Ascending aorta (tissue), 2 donors: ENCODE results near the gene FRMD4B. TPM values are rescaled to one million over a fixed set of nuclear protein-coding genes. Genes with fewer than 3 reads are reported as not detected.

Experiments
- DNase-seq, 2 donors: peaks; one replicate each; pipeline ENCODE4 v3.0.0-alpha.2; 2019; ENCODE audit warnings: low spot score in 2 of 2
- H3K27ac ChIP-seq, 2 donors: fragments of 200-600 bp; sonication (generic); one replicate each; pipeline ENCODE4 v1.5.1; 2016 to 2017; ENCODE audit warnings: mild to moderate bottlenecking in 1 of 2
- H3K27me3 ChIP-seq: fragments of 200-600 bp; sonication (generic); one replicate; pipeline ENCODE4 v1.5.1; 2017
- H3K36me3 ChIP-seq, 2 donors: fragments of 200-600 bp; sonication (generic); one replicate each; pipeline ENCODE4 v1.5.1; 2016
- H3K4me1 ChIP-seq, 2 donors: fragments of 200-600 bp; sonication (generic); one replicate each; pipeline ENCODE4 v1.5.1; 2016 to 2017; ENCODE audit warnings: mild to moderate bottlenecking in 1 of 2
- H3K4me3 ChIP-seq, 2 donors: fragments of 200-600 bp; sonication (generic); one replicate each; pipeline ENCODE4 v1.5.1; 2016 to 2017; ENCODE audit warnings: mild to moderate bottlenecking in 1 of 2
- H3K9me3 ChIP-seq, 2 donors: fragments of 200-600 bp; sonication (generic); one replicate each; pipeline ENCODE4 v1.5.1; 2016
- CTCF ChIP-seq, 3 experiments: fragments of 200-600 bp in 2 of 3; fragments of 450-650 bp in 1 of 3; sonication (generic) in 2 of 3; IDR thresholded peaks; one replicate each; pipeline ENCODE4 v1.5.1; 2016 to 2019; ENCODE audit warnings: antibody characterized with exemption in 3 of 3, mild to moderate bottlenecking in 1 of 3, moderate library complexity in 1 of 3
- intact Hi-C: fragments of 100-400 bp; cut with DNase I; formaldehyde crosslinking; loops from one replicate; pipeline ENCODE4 v1.15.1; 2023
- total RNA-seq: library from RNA; depleted of rRNA; stranded (reverse); fragments of >200 nt; gene quantifications from one replicate; pipeline ENCODE4 v1.1.0, GENCODE V29; 2016

FRMD4B gene
- total RNA-seq, 1 donor from 2014 or later = 13.5 TPM

GRCh38 chr3:69322158-69322509 is 63.8 kb downstream of the FRMD4B start:
- no peak for TF ChIP-seq CTCF (IDR thresholded peaks at IDR 0.05)
- Histone ChIP-seq H3K4me1 (peaks cover 3 to 15% of the 10 kb centered on the region in 2 donors), H3K27ac (no peak overlapping the region), H3K27me3 (no peaks in the 10 kb centered on the region), H3K9me3 (no peaks in the 10 kb centered on the region), H3K36me3 (no peaks in the 10 kb centered on the region), H3K4me3 (no peak overlapping the region)
- intact Hi-C loops = no loop called here
- DNase-seq = no peak

DNA sequence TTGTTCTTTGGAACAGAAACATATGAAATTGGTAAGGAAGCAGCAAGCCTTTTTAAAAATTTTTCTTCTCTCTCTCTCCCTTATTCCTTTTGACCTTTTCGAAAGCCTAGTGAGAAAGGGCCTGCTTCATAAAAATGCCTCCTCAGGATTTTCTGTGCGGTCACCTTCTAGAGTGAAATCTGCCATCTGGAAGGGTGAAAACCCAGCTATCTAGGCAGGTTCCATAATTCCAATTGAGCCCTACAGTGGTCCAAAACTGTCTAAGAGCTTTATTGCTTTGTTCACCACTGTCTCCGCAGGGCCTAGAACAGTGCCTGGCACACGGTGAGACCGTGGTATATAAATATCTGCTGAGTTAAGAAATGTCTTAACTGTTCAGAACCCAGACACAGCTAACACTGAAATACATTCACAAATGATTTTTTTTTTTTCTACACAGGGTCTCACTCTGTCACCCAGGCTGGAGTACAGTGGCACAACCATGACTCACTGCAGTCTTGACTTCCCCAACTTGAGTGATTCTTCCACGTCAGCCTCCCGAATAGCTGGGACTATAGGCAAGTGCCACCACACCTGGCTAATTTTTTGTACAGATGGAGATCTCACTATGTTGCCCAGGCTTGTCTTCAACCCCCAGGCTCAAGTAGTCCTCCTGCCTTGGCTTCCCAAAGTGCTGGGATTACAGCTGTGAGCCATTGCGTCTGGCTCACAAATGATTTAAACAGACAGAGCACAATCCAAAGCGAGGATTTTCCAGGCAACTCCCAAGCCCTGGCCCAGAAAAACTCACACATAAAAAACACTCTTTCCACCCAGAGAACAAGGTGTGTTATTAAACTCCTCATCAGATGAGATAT is 64.4 kb downstream of the FRMD4B start:
- Histone ChIP-seq H3K36me3 (no peaks in the 10 kb centered on the region), H3K9me3 (no peaks in the 10 kb centered on the region), H3K27ac (no peak overlapping the region), H3K27me3 (no peaks in the 10 kb centered on the region), H3K4me3 (no peak overlapping the region), H3K4me1 (peaks cover 0 to 9% of the 10 kb centered on the region in 2 donors)
- no peak for TF ChIP-seq CTCF (IDR thresholded peaks at IDR 0.05)
- no peak for DNase-seq
- intact Hi-C loops = no loop called here

DNA sequence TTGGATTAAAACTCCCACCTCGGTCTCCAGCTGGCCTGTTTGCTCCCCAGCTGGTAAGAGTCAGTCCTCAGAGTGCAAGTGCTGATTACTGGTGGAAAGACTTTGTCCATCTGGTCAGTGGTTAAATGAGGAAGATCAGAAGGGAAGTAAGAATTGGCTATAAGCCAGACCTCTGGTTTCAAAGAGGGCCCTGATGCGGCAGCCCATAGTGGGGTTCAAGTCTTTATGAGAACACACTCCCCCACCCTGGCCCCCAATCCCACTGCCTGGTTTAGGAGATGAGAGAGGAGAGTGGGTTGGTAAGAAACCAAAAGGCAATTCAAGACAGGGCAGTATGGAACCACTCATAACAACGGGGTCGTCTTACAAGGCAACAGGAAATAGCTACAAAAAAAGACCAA is 65.0 kb downstream of the FRMD4B start:
- Histone ChIP-seq H3K4me3 (no peak overlapping the region), H3K9me3 (no peaks in the 10 kb centered on the region), H3K4me1 (peaks cover 0 to 6% of the 10 kb centered on the region in 2 donors), H3K27ac (no peak overlapping the region), H3K27me3 (no peaks in the 10 kb centered on the region), H3K36me3 (no peaks in the 10 kb centered on the region)
- no peak for DNase-seq
- TF ChIP-seq CTCF (IDR thresholded peaks at IDR 0.05) = no peak
- intact Hi-C loops = no loop called here

DNA sequence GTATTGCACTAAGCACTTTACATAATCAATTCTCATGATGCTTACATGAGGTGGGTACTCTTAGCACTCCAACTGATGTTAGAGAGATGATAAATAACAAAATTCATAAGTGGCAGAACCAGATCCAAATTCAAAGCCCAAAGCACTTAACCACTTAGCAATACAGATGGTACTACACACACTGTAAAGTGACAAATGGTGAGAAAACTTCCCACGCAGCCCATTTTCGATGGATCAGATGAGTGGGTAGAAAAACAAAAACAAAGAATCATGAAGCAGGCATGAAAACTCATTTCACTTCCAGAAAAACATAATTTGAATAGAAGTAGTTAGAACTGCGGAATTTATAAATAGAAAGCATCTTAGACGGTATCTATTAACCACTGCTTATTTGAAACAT is 66.2 kb downstream of the FRMD4B start:
- Histone ChIP-seq H3K9me3 (no peaks in the 10 kb centered on the region), H3K27me3 (no peaks in the 10 kb centered on the region), H3K36me3 (no peaks in the 10 kb centered on the region), H3K4me3 (no peak overlapping the region), H3K4me1 (no peaks in the 10 kb centered on the region), H3K27ac (no peak overlapping the region)
- intact Hi-C loops = no loop called here
- TF ChIP-seq CTCF (IDR thresholded peaks at IDR 0.05) = no peak
- DNase-seq = no peak

- Histone ChIP-seq H3K9me3 (no peaks in the 10 kb centered on the region), H3K27ac (no peak overlapping the region), H3K4me3 (no peak overlapping the region), H3K27me3 (no peaks in the 10 kb centered on the region), H3K36me3 (no peaks in the 10 kb centered on the region), H3K4me1 (no peaks in the 10 kb centered on the region)
- no peak for TF ChIP-seq CTCF (IDR thresholded peaks at IDR 0.05)
- intact Hi-C loops = no loop called here
- DNase-seq = no peak
Observed at GRCh38 chr3:69318410-69318809, 67.5 kb downstream of the FRMD4B start.
